Mesenteric fat pad (tissue), 1 donor: Measurements from ENCODE around the gene CDK5. TPM values are rescaled to one million over a fixed set of nuclear protein-coding genes. Genes with fewer than 3 reads are reported as not detected.

Source experiments
- total RNA-seq: library from RNA; stranded (reverse); fragmentation: NEBNext Ultra II Directional; extraction: Animal tissue kit (Norgen Biotek cat#: 25700); gene quantifications from one replicate; pipeline ENCODE4 v1.2.1, GENCODE V29; 2021
- donor health status: DM: yes; HTN: yes; CAD: no.

The CDK5 gene
- total RNA-seq, 1 donor from 2014 or later = 7.3 TPM

Other genes starting within 250 kb of the CDK5 start
- gene AOC1, start 205.4 kb downstream of the CDK5 start, total RNA-seq = 0.67 TPM
- gene KCNH2, start 79.6 kb downstream of the CDK5 start, total RNA-seq = 0.32 TPM
- gene NOS3, start 66.9 kb downstream of the CDK5 start, total RNA-seq = 57.1 TPM
- gene ATG9B, start 33.4 kb downstream of the CDK5 start, total RNA-seq = not detected
- gene ABCB8, start 29.4 kb downstream of the CDK5 start, total RNA-seq = 27.6 TPM
- gene ASIC3, start 9.4 kb downstream of the CDK5 start, total RNA-seq = 0.87 TPM
- 130 TPM for gene SLC4A2, start 1.7 kb upstream of the CDK5 start, total RNA-seq
- gene FASTK, start 22.9 kb upstream of the CDK5 start, total RNA-seq = 59.3 TPM
- 31.9 TPM for gene TMUB1, start 25.6 kb upstream of the CDK5 start, total RNA-seq
- 86.8 TPM for gene AGAP3, start 28.6 kb upstream of the CDK5 start, total RNA-seq
- gene GBX1, start 109.8 kb upstream of the CDK5 start, total RNA-seq = not detected
- not detected for gene ASB10, start 129.4 kb upstream of the CDK5 start, total RNA-seq
- gene H2BK1, start 152.6 kb upstream of the CDK5 start, total RNA-seq = not detected
- gene ABCF2, start 169.3 kb upstream of the CDK5 start, total RNA-seq = 38.1 TPM
- 42.1 TPM for gene CHPF2, start 174.6 kb upstream of the CDK5 start, total RNA-seq
- gene SMARCD3, start 190.8 kb upstream of the CDK5 start, total RNA-seq = 36.5 TPM